GM12874 (cell line): ENCODE measurements around the gene COL23A1.

Source experiments
- CTCF ChIP-seq: IDR thresholded peaks from 2 replicates; pipeline ENCODE4 v1.5.1; 2011; ENCODE audit warnings: low read depth, mild to moderate bottlenecking, control low read depth, low read length, moderate library complexity; ENCODE audit not compliant: insufficient read depth

COL23A1 gene

GRCh38 chr5:178561746-178562264 lies 28.4 kb downstream of the COL23A1 start:
- no peak for TF ChIP-seq CTCF

GRCh38 chr5:178560911-178561310 lies 29.3 kb downstream of the COL23A1 start:
- TF ChIP-seq CTCF = no peak

GRCh38 chr5:178557416-178557815 lies 32.8 kb downstream of the COL23A1 start:
- TF ChIP-seq CTCF = no peak

- no peak for TF ChIP-seq CTCF
Observed at GRCh38 chr5:178555771-178556211, 34.4 kb downstream of the COL23A1 start.

GRCh38 chr5:178555005-178555404 lies 35.2 kb downstream of the COL23A1 start:
- no peak for TF ChIP-seq CTCF

GRCh38 chr5:178554311-178554710 lies 35.9 kb downstream of the COL23A1 start:
- no peak for TF ChIP-seq CTCF

GRCh38 chr5:178553517-178553916 lies 36.7 kb downstream of the COL23A1 start:
- TF ChIP-seq CTCF = no peak
